SK-N-MC (cell line): ENCODE data around the gene PTGDS.

Source experiments
- EZH2 ChIP-seq: fragments of 200-600 bp; sonication (generic); IDR thresholded peaks from one replicate; pipeline ENCODE4 v1.6.1; 2017; ENCODE audit warnings: antibody characterized with exemption
- POLR2AphosphoS5 ChIP-seq: IDR thresholded peaks from 2 replicates; pipeline ENCODE4 v1.6.1; 2012; ENCODE audit warnings: mild to moderate bottlenecking, low read depth, low read length, borderline replicate concordance

DNA sequence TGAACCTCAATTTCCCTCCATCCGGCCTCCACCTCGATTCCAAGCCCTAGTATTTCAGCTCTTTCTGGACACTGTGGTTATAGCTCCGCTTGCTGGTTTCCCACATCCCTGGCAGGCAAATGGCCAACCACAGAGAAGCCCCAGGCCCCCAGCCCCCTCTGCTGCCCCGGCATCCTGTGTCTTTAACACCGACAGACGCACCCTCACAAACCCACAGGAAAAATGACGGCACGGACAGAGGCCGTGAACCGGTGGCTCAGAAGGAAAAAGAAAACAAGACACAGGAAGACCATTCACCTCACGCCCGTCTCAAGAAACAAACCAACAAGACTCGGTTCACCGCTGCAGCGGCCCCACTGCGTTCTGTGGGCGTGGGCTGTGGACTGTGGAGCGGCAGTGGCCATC, 20.5 kb downstream of the PTGDS start:
- TF ChIP-seq POLR2AphosphoS5 (no peak), EZH2 (no peak)
